HG03159 (cell line): ENCODE results near the gene STRBP.

Experiments
- ATAC-seq: cut with Tn5 transposase; IDR thresholded peaks from one replicate; pipeline ENCODE4 v1.9.1; 2021; ENCODE audit warnings: mild to moderate bottlenecking, moderate library complexity; ENCODE audit not compliant: unreplicated experiment

Gene STRBP

GRCh38 chr9:123072407-123072995 lies 195.9 kb downstream of the STRBP start:
- ATAC-seq, result no peak
